IPS-11a (cell line): ENCODE measurements around the gene DBN1.

Source experiments
- H3K4me3 ChIP-seq: one replicate; pipeline ENCODE4 v1.5.1; 2013; ENCODE audit warnings: low read depth, low read length, control low read depth

DBN1 gene

DNA sequence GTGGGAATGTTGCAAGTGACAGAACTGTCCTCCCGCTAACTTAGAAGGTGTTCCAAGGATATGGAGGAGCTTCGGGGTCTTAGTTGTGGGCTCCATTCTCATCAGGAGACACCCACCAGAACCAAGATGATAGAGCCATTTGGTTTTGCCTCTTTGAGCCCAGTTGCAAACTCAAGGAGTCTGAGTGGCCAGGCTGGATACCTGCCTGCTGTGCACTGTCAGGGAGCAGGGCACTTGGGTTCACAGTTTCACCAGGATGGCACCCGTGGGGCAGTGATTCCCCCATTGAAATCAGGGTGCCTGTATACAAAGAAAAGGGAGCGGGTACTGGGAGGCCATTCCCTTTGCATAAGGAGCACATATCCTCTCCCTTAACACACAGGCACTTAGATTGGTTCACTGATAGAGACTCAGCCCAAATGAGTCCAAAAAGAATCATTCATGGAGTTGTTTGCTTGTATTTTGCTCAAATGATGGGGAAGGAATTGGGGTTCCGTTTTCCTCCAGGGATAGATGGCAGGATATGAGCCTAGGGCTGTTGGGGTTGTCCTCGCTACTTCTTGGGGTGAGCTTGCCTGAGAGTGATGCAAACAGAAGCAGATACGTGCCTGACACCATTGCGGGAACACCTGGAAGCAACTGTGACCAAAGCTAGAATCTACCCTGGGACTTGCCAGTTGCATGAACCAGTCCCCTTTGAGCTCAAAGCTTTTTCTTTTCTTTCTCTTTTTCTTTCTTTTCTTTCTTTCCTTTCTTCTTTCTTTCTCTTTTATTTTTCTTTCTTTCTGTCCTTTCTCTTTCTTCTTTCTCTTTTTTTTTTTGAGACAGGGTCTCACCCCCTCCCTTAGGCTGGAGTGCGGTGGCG is 28.1 kb downstream of the DBN1 start:
- no peak overlapping the region for H3K4me3 ChIP-seq

GRCh38 chr5:177444106-177445051 is 29.1 kb downstream of the DBN1 start:
- no peak overlapping the region for H3K4me3 ChIP-seq

- H3K4me3 ChIP-seq, result no peak overlapping the region
Observed at GRCh38 chr5:177443144-177443983, 30.1 kb downstream of the DBN1 start.

- no peak overlapping the region for H3K4me3 ChIP-seq
Observed at GRCh38 chr5:177442066-177442826, 31.2 kb downstream of the DBN1 start.

- H3K4me3 ChIP-seq, result no peak overlapping the region
Observed at GRCh38 chr5:177440990-177441780, 32.2 kb downstream of the DBN1 start.

- no peak overlapping the region for H3K4me3 ChIP-seq
Observed at GRCh38 chr5:177440211-177440989, 33.0 kb downstream of the DBN1 start.

- no peak overlapping the region for H3K4me3 ChIP-seq
Observed at GRCh38 chr5:177439518-177440053, 33.8 kb downstream of the DBN1 start.

DNA sequence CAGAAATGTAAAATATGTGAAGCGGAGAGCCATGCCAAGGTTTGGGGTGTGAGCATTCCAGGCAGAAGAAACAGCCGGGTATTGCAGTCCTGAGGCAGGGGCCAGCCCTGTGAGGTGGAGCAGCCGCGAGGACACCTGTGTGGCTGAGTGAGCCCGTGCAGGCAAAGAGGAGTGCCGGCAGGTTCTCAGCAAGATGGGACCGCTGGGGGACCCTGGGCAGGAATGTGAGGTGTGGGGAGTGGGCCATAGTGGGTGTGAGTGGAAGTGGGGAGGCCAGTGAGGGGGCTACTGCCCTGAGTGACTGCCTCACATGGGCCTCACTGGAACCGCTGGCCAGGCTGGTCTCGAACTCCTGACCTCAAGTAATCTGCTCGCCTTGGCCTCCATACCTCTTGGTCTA is 35.0 kb downstream of the DBN1 start:
- H3K4me3 ChIP-seq, result no peak overlapping the region

DNA sequence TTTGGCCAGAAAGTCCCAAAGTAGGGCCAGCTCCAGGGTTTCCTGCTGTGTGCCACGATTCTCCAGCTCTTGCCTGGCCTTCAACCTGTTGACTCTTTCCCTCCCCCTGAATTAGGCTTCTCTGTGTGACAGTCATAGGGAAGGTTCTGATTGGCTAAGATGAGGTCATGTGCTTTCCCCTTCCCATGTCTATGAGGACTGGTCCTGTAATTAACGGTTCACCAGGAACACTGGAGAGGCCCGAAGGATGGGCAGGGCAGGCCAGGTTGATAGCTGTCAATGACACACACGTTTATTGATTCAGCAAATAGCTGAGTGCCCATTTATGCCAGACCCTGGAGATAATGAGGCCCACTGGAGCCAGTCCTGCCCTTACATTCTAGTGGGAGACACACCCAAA is 35.8 kb downstream of the DBN1 start:
- no peak overlapping the region for H3K4me3 ChIP-seq

DNA sequence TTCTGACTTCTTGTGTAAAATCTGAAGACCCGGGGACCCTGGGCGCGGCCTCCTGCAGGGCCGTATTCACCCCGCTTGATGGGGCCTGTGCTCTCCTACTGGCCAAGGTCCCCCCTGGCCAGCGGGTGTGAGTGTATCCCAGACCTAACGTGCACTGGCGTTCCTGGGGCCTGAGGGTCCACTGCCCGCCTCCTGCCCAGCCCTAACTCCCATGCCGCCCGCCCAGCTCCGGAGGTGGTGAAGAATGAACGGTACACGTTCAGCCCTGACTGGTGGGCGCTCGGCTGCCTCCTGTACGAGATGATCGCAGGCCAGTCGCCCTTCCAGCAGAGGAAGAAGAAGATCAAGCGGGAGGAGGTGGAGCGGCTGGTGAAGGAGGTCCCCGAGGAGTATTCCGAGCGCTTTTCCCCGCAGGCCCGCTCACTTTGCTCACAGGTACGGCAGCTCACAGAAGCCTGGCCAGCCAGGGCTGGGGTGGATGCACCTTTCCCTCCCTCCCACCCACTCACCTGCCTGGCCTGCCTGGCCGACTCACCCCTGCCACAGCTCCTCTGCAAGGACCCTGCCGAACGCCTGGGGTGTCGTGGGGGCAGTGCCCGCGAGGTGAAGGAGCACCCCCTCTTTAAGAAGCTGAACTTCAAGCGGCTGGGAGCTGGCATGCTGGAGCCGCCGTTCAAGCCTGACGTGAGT is 37.4 kb downstream of the DBN1 start:
- no peak overlapping the region for H3K4me3 ChIP-seq

DNA sequence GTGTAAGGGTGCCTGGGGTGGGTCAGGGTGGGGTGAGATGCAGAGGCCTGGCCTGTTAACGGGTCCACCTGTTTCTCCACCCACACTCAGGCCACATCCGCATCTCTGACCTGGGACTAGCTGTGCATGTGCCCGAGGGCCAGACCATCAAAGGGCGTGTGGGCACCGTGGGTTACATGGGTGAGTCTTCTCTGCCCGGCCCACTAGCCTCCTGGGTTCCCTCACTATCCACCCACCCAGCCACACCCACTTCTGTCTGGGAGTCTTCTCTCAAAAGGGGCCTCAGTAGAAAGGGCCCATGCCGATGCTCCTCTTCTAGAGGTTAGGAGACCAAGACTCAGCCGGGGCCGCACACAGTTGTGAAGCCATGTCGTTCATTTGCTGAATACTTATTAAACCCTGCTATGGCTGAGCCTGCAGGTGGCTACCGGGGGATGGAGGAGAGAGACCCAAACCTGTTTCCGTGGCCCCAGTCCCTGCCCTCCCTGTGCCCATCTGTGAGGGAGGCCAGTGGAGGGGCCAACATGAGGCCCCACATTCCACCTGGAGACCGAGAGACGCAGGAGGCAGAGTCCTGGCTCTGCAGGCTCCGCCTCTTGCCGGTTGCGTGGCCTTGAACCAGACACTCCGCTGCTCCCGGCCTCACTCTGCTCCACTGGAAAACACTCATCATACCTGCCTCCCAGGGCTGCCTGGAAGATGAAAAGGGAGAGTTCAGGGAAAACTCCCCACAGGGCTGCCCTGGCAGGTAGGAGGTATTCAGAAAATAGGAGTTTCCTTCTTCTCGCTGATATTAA is 38.3 kb downstream of the DBN1 start:
- no peak overlapping the region for H3K4me3 ChIP-seq

DNA sequence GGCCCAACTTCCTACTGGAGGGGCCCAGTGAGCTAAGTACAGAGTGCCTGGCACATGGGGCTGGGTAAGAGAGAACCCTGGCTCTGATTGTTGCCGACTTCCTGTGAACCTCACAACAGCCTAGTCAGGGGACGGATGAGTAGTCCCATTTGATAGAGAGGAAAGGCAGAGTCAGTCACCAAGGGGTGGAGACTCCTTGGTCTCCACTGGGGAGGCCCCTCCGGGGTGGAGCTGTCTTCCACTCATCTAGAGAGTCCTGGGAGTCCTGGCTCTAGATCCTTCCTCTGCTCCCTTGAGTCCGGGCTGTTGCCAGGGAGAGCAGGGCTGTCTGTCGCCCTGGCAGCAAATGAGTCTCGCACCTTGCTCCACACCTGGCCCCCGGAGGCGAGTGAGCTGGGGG is 39.0 kb downstream of the DBN1 start:
- no peak overlapping the region for H3K4me3 ChIP-seq

- no peak overlapping the region for H3K4me3 ChIP-seq
Observed at GRCh38 chr5:177433658-177434217, 39.7 kb downstream of the DBN1 start.

DNA sequence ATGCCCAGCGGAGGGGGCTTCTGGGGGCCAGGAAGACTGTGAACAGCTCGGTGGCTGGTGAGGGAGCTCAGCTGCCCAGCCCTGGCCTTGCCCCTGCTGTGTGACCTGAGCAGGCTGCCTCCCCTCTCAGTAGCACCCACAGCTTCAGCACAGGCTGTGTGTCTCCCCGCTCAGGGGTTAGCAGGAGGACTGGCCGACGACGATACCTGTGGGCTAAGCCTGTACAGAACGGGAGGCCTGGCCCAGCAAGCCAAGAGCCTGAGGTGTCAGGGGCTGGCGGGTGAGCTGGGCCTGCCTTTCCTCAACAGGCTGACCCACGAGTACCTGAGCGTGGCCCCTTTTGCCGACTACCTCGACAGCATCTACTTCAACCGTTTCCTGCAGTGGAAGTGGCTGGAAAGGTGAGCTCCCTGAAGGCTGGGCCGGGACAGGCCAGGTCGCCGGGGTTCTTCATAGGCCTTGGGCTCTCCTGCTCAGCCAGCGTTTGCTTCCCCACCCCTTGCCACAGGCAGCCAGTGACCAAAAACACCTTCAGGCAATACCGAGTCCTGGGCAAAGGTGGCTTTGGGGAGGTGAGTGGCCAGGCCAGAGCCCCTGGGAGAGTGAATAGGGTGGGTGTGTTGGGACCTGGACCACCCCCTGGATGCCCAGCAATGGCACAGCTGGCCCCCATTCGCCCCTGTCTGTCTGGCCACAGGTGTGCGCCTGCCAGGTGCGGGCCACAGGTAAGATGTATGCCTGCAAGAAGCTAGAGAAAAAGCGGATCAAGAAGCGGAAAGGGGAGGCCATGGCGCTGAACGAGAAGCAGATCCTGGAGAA is 40.4 kb downstream of the DBN1 start:
- no peak overlapping the region for H3K4me3 ChIP-seq

DNA sequence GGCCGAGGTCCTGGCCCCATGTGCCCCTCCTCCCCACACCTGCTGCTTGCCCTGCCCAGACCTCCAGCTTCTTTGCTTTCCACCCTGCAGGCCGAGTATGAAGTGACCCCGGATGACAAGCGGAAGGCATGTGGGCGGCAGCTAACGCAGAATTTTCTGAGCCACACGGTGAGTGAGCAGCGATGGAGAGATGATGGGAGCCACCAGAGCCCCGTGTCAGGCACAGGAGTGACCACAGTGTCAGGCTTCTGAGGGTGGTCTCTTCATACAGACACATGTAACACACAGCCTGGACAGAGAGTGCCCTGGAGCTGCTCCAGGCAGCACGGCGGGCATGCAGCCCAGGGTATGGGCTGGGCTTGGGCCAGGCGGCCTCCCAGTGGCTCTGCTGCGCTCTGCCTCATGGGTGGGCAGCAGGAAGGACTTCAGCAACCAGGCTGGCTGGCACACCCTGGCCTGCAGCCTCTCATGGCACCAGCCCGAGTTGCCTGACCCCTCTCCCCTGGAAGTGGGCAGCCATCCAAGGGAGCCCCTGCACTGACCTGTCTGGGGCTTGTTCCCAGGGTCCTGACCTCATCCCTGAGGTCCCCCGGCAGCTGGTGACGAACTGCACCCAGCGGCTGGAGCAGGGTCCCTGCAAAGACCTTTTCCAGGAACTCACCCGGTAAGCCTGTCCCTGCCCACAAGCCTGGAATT is 41.1 kb downstream of the DBN1 start:
- no peak overlapping the region for H3K4me3 ChIP-seq
